AG09309 (cell line): ENCODE data around the gene MAP4K5.

Experiments used
- DNase-seq: peaks from one replicate; pipeline ENCODE4 v3.0.0-alpha.2; 2010; ENCODE audit warnings: low read depth
- H3K4me3 ChIP-seq: 2 replicates; pipeline ENCODE4 v1.5.1; 2011; ENCODE audit warnings: mild to moderate bottlenecking, low read depth, low read length, moderate library complexity; ENCODE audit not compliant: control insufficient read depth
- TF ChIP-seq, protein P1 (sequence below): IDR thresholded peaks from 2 replicates; pipeline ENCODE4 v1.5.1; 2011; ENCODE audit warnings: mild to moderate bottlenecking, low read depth, low read length, inconsistent platforms; ENCODE audit not compliant: insufficient read depth, control insufficient read depth; ENCODE audit errors: missing control alignments

Gene MAP4K5

DNA sequence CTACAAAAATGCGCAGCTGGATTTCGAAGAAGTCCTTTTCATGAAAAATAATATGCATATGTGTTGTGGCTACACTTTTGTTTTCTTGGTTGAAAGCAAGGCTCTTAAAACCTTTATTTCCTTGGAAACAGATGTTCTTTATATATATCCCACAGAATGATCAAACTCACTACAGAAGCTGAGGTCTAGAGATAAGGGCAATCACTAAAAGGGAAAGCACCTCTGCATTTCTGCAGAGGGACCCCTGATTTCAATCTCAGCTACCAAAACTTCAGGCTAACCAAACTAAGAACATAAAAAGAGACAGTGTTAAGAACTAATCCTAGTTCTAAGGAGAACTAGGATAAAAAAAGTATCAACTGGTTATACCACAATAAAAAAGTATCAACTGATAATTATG, 70.3 kb downstream of the MAP4K5 start:
- TF ChIP-seq, protein P1, sequence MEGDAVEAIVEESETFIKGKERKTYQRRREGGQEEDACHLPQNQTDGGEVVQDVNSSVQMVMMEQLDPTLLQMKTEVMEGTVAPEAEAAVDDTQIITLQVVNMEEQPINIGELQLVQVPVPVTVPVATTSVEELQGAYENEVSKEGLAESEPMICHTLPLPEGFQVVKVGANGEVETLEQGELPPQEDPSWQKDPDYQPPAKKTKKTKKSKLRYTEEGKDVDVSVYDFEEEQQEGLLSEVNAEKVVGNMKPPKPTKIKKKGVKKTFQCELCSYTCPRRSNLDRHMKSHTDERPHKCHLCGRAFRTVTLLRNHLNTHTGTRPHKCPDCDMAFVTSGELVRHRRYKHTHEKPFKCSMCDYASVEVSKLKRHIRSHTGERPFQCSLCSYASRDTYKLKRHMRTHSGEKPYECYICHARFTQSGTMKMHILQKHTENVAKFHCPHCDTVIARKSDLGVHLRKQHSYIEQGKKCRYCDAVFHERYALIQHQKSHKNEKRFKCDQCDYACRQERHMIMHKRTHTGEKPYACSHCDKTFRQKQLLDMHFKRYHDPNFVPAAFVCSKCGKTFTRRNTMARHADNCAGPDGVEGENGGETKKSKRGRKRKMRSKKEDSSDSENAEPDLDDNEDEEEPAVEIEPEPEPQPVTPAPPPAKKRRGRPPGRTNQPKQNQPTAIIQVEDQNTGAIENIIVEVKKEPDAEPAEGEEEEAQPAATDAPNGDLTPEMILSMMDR: no peak
- DNase-seq: no peak
- H3K4me3 ChIP-seq: no peak overlapping the region

DNA sequence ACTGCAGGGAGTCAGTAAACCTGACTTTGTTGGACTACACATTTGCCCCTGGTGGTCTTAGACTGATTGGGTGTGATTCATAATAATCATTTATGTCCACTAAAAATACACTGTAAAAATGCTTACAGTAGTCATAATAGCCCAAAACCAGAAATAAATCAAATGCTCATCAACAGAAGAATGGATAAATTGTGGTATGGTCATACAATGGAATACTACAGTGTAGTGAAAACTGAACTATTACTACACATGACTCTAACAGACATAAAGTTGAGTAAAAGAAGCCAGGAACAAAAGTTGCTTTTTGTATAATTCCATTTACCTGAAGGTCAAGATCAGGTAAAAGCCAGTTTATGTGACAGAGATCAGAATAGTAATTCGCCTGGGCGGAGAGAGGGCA, 78.5 kb downstream of the MAP4K5 start:
- DNase-seq: no peak
- TF ChIP-seq, protein P1: no peak
- H3K4me3 ChIP-seq: no peak overlapping the region

- TF ChIP-seq, protein P1: no peak
- H3K4me3 ChIP-seq: no peak overlapping the region
- DNase-seq: peak; percentile 37
These were observed 79.2 kb downstream of the MAP4K5 start for GRCh38 chr14:50452979-50453705.

DNA sequence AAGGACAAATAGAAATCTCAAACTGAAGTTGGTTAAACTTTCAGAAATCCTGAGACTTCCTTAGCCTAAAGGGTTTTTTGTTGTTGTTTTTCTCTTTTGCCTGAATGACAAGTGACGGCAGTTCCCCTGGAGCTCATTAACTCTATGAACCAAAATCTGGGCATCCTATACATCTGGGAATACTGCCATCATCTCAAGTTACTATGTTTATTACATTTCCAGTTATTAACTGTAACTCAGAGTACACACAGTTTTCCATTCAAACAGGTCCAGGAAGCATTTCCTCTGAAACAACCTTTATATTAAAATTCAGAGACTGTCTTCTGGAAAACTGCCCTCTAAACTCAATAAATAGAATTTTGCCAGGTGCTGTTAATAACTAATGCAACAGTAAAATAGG, 80.1 kb downstream of the MAP4K5 start:
- DNase-seq: no peak
- H3K4me3 ChIP-seq: no peak overlapping the region
- TF ChIP-seq, protein P1: no peak

- TF ChIP-seq, protein P1: no peak
- DNase-seq: no peak
- no peak overlapping the region for H3K4me3 ChIP-seq
These were observed 80.5 kb downstream of the MAP4K5 start for GRCh38 chr14:50451854-50452253.

DNA sequence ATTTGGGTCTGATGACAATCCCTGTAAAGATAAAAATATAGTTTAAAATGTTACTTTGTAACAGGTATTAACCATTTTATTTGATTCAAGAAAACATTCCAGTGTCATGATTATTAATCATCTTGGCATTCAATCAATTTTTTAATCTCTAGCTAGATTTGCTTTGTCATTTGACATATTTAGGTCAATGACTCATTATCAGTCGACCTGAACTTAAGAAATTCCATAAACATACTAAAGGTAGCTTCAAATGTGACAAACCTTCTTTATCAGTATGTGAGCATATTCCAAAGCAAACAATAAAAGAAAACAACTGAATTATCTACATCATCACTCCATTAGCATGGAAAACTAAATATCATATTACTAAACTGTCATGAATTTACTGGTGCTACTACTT, 84.9 kb downstream of the MAP4K5 start:
- DNase-seq: no peak
- TF ChIP-seq, protein P1: no peak
- no peak overlapping the region for H3K4me3 ChIP-seq
